HUES64 (cell line): ENCODE measurements around the gene EYS.

Experiments
- H3K27ac ChIP-seq: 2 replicates; pipeline ENCODE4 v1.7.0; 2013; ENCODE audit warnings: low read depth, low read length, inconsistent platforms
- H3K27me3 ChIP-seq: 2 replicates; pipeline ENCODE4 v1.6.1; 2013; ENCODE audit warnings: mild to moderate bottlenecking, low read length; ENCODE audit not compliant: insufficient read depth
- H3K36me3 ChIP-seq: 2 replicates; pipeline ENCODE4 v1.6.1; 2013; ENCODE audit warnings: mild to moderate bottlenecking, low read length; ENCODE audit not compliant: insufficient read depth
- H3K4me1 ChIP-seq: 2 replicates; pipeline ENCODE4 v1.6.1; 2013; ENCODE audit warnings: mild to moderate bottlenecking, low read length, moderate library complexity; ENCODE audit not compliant: insufficient read depth
- H3K4me3 ChIP-seq: 2 replicates; pipeline ENCODE4 v1.5.1; 2013; ENCODE audit warnings: mild to moderate bottlenecking, low read length, moderate library complexity
- H3K9ac ChIP-seq: 2 replicates; pipeline ENCODE4 v1.6.1; 2013; ENCODE audit warnings: mild to moderate bottlenecking, low read depth, low read length
- H3K9me3 ChIP-seq: 2 replicates; pipeline ENCODE4 v1.6.1; 2013; ENCODE audit warnings: low read depth, low read length; ENCODE audit not compliant: insufficient read depth
- WGBS: fragments of 150-250, 120-280 bp; methylation state at CpG from one replicate; pipeline ENCODE4 v1.1.7; 2013; ENCODE audit warnings: missing lambda C conversion rate; 5-methylcytosine and 5-hydroxymethylcytosine counted together

EYS gene

DNA sequence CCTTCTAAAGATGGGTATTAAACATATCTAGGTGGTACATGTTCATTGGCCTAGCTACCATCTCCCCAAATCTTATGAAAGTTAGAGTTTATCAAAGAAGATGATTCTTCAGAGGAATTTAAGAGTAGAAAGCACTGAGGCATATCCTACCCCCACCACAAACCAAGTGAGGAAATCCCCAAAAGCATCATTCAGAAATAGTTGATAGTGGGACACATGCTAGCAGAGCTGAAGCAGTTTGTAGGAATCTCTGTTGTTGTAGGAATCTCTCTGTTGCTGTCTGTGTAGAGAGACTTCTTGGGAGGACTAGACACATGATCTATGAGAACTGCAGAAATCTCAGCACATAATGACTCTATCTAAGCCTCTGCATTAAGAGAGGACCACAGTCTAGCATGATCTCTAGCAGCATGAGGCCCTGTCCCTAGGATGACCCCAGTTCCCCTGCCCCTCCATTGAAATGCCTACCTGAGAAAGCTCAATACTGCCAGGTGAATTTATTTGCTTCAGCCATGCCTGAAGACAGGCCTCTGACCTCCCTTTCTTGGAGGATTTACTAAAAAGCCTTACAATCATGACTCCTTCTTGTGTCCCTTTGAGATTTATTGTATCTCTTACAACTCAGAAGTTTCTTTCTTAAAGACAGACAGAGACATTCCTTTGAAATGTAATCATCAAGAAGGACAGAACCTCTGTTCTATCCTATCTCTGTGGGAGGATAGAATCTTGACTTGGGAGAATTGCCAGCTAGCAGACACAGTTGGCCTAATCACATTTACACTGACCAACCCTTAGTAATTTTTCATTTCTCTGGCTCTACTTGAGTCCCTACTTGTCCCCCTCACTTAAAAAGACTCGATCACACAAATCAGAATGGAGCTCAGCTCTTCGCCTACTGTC lies 1489.1 kb downstream of the EYS start:
- no peak overlapping the region for H3K9ac ChIP-seq
- no peak overlapping the region for H3K27ac ChIP-seq
- H3K27me3 ChIP-seq, result no peaks in the 10 kb centered on the region
- H3K9me3 ChIP-seq, result no peaks in the 10 kb centered on the region
- WGBS, result 95% methylated on average over 2 of the region's 2 CpGs
- H3K4me3 ChIP-seq, result no peak overlapping the region
- H3K4me1 ChIP-seq, result no peaks in the 10 kb centered on the region
- no peaks in the 10 kb centered on the region for H3K36me3 ChIP-seq

DNA sequence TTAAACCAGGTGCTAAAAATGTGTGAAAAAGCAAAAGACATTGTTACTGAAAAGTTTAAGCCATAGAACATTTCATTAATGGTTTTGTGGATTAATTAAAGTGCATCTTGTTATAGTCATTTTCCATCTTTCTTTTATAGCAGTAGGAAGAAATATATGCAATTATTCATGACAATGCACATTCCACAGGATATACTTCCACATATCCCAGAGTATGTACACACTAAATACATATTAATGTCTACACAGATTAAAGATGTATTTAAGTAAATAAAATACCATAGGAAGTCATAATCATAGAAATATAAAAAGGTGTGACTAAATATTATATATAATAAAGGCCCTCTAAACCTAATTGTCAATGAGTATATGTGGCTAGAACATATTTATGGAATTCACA lies 1492.7 kb downstream of the EYS start:
- Histone ChIP-seq H3K9me3 (no peaks in the 10 kb centered on the region), H3K36me3 (no peaks in the 10 kb centered on the region), H3K27me3 (no peaks in the 10 kb centered on the region), H3K4me1 (no peaks in the 10 kb centered on the region), H3K27ac (no peak overlapping the region), H3K9ac (no peak overlapping the region), H3K4me3 (no peak overlapping the region)

DNA sequence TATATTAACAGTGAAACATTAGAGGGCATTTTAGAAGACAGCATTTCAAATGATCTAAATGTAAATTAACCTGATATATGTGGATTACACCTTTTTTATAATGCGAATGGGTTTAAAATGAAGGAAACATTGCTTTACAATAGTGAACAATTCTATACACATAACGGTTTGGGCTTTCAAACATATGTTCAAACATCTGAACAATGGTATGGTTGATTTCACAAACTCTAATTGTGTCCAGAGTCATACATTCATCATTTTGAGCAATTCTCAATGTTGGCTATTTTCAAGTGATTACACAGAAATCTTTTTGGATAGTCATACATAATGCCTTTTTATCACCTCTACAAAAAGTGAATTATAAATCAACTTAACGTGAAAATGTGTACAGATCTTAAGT lies 1493.3 kb downstream of the EYS start:
- Histone ChIP-seq H3K27me3 (no peaks in the 10 kb centered on the region), H3K36me3 (no peaks in the 10 kb centered on the region), H3K9me3 (no peaks in the 10 kb centered on the region), H3K4me3 (no peak overlapping the region), H3K27ac (no peak overlapping the region), H3K4me1 (no peaks in the 10 kb centered on the region), H3K9ac (no peak overlapping the region)
- 89% methylated on average over 1 of the region's 3 CpGs for WGBS

DNA sequence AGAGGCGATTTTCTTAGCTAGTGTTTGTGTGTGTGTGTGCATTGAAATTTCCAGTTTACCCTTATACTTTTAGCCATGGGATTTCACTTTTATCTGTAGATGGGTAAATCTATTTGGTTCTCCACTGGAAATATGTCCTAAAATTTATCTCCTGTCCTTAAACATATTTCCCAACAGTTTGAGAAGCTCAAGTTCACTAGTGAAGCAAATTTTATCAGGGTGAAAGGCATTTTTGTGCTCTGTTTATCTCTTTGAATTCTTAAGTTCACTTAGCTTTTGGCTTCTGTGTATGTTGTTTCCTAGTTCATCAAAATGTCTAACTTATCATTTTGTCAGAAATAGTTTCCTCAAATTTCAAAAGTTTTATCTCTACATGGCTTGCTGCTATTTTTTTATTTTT lies 1509.8 kb downstream of the EYS start:
- 100% methylated on average over 1 of the region's 1 CpG for WGBS
- H3K4me1 ChIP-seq, result no peaks in the 10 kb centered on the region
- no peak overlapping the region for H3K9ac ChIP-seq
- no peaks in the 10 kb centered on the region for H3K36me3 ChIP-seq
- H3K27me3 ChIP-seq, result no peaks in the 10 kb centered on the region
- H3K4me3 ChIP-seq, result no peak overlapping the region
- H3K27ac ChIP-seq, result no peak overlapping the region
- H3K9me3 ChIP-seq, result no peaks in the 10 kb centered on the region

DNA sequence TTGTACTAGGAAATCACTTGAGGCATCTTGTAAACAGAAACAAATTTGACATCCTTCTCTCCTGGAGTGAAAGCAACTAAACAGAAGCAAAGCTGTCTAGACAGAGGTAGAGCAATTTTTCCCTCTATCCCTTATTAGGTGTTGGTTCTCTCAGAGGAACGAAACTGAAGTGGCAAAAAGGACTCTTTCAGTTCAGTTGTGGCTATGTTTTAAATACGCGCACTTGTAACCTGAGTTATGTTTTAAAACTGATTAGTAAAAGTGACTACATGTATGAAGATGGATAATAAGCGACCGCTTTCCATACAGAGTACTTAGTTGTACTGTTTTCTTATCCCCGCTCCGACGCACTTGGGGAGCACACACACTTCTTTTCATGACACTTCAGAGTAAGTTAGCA lies 1520.4 kb downstream of the EYS start:
- no peak overlapping the region for H3K9ac ChIP-seq

DNA sequence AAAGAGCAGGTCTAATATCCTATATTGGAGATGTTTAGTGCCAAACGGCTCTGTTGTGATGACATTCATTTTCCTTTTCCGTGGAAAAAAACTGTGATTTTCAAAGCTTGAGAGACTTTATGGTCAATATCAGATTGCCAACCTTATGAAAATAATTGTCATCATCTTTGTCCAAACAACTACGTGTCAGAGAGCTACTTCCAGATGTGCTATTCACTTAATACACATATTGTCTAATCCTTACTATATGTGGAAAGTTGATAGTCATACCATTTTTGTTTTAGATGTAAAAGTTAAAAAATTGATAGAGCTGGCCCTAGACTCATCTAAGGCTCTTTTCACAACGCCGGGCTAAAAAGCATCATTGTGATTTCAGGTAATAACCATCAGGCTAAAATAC lies 1521.4 kb downstream of the EYS start:
- H3K9ac ChIP-seq, result no peak overlapping the region
- H3K4me1 ChIP-seq, result no peaks in the 10 kb centered on the region
- no peaks in the 10 kb centered on the region for H3K27me3 ChIP-seq
- no peaks in the 10 kb centered on the region for H3K9me3 ChIP-seq
- no peak overlapping the region for H3K4me3 ChIP-seq
- H3K27ac ChIP-seq, result no peak overlapping the region
- 94% methylated on average over 4 of the region's 5 CpGs for WGBS
- no peaks in the 10 kb centered on the region for H3K36me3 ChIP-seq

More for the DNA sequence above, 1520.4 kb downstream of the EYS start:
- H3K9me3 ChIP-seq, result no peaks in the 10 kb centered on the region
- over 99% methylated on average over 8 of the region's 8 CpGs for WGBS
- H3K36me3 ChIP-seq, result no peaks in the 10 kb centered on the region
- no peak overlapping the region for H3K27ac ChIP-seq
- H3K4me3 ChIP-seq, result no peak overlapping the region
- no peaks in the 10 kb centered on the region for H3K27me3 ChIP-seq
- H3K4me1 ChIP-seq, result no peaks in the 10 kb centered on the region

DNA sequence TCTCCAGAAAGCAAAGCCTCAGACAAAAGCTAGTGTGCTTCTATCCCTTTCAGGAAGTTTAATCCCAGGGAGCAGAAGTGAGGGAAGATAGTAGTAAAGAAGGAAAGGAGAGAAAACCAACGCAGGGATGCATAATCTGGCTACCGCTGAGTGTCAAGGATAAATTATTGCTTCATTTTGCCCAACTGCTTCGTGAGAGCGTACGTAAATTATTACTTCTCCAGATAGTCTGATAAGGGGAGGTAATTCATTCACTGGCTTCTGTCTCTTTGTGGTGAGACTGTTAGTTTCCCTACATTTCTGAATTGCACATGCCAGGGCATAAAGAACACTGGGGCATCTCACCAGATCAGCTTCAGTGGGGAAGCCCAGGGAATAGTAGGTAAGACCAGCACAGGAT lies 1531.7 kb downstream of the EYS start:
- no peaks in the 10 kb centered on the region for H3K36me3 ChIP-seq
- 92% methylated on average over 5 of the region's 5 CpGs for WGBS
- no peaks in the 10 kb centered on the region for H3K27me3 ChIP-seq
- H3K4me3 ChIP-seq, result no peak overlapping the region
- no peak overlapping the region for H3K27ac ChIP-seq
- H3K9me3 ChIP-seq, result no peaks in the 10 kb centered on the region
- no peak overlapping the region for H3K9ac ChIP-seq
- no peaks in the 10 kb centered on the region for H3K4me1 ChIP-seq

DNA sequence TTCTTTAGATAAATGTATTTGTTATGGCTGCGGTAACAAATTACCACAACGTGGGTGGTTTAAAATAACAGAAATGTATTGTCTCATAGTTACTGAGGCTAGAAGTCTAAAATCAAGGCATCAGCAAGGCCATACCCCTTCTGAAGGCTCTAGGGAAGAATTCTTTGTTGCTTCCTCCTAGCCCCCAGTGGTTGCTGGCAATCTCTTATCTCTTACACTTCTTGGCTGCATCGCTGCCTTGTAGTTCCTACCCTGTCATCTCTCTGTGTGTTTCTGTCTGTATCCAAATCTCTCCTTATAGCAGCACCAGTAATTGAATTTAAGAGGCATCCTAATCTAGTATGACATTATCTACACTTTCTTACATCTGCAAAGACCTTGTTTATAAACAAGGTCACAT lies 1536.7 kb downstream of the EYS start:
- Histone ChIP-seq H3K27ac (no peak overlapping the region), H3K9ac (no peak overlapping the region), H3K9me3 (no peaks in the 10 kb centered on the region), H3K36me3 (no peaks in the 10 kb centered on the region), H3K4me1 (no peaks in the 10 kb centered on the region), H3K4me3 (no peak overlapping the region), H3K27me3 (no peaks in the 10 kb centered on the region)
- WGBS, result 91% methylated on average over 3 of the region's 3 CpGs

DNA sequence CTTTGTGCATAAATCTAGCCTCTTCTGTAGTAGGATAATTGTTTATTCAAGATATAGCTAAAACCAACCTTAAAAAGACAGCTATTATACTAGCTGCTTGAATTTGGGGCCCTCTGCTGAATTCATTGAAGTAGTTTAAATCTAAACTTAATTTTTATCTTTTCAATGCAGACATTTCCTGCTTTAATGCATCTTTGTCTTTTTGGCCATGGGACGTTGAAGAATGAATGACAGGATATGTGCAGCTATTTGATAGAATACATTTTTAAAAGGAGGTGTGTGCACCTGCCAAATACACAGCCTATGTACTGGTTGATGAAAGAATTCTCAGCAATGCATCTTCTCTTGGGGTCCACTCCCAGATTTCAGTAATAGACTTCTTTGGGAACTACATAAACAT lies 1546.5 kb downstream of the EYS start:
- WGBS, result 75% methylated on average over 1 of the region's 1 CpG
- Histone ChIP-seq H3K27me3 (no peaks in the 10 kb centered on the region), H3K4me1 (no peaks in the 10 kb centered on the region), H3K27ac (no peak overlapping the region), H3K9ac (no peak overlapping the region), H3K4me3 (no peak overlapping the region), H3K36me3 (no peaks in the 10 kb centered on the region), H3K9me3 (no peaks in the 10 kb centered on the region)

DNA sequence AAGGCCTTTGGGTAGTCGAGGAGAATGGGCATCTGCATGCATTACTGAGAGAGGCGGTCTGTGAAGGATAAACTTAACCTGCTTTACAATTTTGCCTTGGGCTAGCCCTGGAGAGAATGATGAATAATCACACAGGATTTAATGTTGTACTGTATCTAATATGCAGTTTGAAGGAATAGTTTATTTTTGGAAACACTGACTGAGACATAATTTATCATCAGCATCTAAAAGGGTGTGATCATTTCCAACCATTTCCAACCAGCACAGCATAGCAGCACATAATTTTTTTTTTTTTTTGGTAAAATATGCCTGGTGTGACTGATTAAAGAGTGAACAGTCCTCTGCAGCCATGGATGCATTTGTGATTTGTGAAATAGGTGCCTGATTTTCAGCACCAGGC lies 1552.0 kb downstream of the EYS start:
- Histone ChIP-seq H3K9me3 (no peaks in the 10 kb centered on the region), H3K4me1 (no peaks in the 10 kb centered on the region), H3K9ac (no peak overlapping the region), H3K27ac (no peak overlapping the region), H3K36me3 (no peaks in the 10 kb centered on the region), H3K27me3 (no peaks in the 10 kb centered on the region), H3K4me3 (no peak overlapping the region)
- WGBS, result 91% methylated on average over 2 of the region's 2 CpGs

DNA sequence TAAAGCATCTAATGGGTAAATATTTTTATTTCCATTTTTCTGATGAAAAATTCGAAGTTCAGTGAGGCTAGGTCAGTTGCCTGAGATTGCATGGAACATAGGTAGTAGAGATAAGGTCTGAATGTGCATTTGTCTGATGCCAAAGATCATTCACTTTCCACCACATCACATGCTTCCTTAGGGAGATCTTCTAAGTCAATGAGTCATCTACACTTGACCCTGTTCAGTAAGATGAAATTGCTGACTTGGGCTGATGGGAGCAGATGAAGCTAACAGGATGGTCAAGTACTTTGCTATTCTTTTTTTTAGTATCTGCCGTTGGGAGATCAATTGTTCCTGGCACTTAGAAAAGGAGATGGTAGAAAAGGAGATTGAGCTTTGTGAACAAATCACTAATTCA lies 1560.2 kb downstream of the EYS start:
- H3K9ac ChIP-seq, result no peak overlapping the region
- H3K27ac ChIP-seq, result no peak overlapping the region
- H3K4me1 ChIP-seq, result no peaks in the 10 kb centered on the region
- no peaks in the 10 kb centered on the region for H3K9me3 ChIP-seq
- 74% methylated on average over 2 of the region's 2 CpGs for WGBS
- no peak overlapping the region for H3K4me3 ChIP-seq
- no peaks in the 10 kb centered on the region for H3K27me3 ChIP-seq
- no peaks in the 10 kb centered on the region for H3K36me3 ChIP-seq

DNA sequence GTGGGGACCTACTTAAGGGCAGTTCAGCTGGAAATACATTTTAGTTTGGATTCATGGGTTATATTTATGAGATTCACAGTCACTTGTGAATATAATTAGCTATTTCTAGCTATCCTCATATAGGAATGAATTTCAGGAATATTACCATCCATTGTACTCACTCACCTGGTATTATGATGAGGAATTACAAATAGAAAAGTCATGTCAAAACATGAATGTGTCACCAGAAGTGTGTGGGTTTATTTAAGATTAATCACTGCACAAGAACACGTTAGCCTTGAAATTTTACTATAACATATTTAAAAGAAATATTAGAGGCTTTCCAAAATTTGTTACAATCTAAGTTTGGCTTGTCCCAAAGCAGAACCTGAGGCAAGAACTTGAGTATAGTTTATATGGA lies 1560.9 kb downstream of the EYS start:
- Histone ChIP-seq H3K9ac (no peak overlapping the region), H3K4me3 (no peak overlapping the region), H3K36me3 (no peaks in the 10 kb centered on the region), H3K4me1 (no peaks in the 10 kb centered on the region), H3K27me3 (no peaks in the 10 kb centered on the region), H3K9me3 (no peaks in the 10 kb centered on the region), H3K27ac (no peak overlapping the region)
- WGBS, result no CpG with 5 or more reads among the region's 1 CpG
